Fibroblast of villous mesenchyme (primary cell): ENCODE data around the gene B4GALNT2. TPM values are rescaled to one million over a fixed set of nuclear protein-coding genes. Genes with fewer than 3 reads are reported as not detected.

Experiments
- DNase-seq: peaks from one replicate; pipeline ENCODE4 v3.0.0-alpha.2; 2010; ENCODE audit warnings: low read depth
- H3K4me3 ChIP-seq: 2 replicates; pipeline ENCODE4 v1.5.1; 2011; ENCODE audit warnings: low read depth, mild to moderate bottlenecking, low read length
- CTCF ChIP-seq: IDR thresholded peaks from 2 replicates; pipeline ENCODE4 v1.5.1; 2012; ENCODE audit warnings: low read depth, mild to moderate bottlenecking, low read length; ENCODE audit not compliant: insufficient read depth
- total RNA-seq: library from RNA; depleted of rRNA; stranded (reverse); fragments of >200 nt; gene quantifications from 2 replicates; pipeline ENCODE4 v1.2.3, GENCODE V29; 2012

Gene B4GALNT2
- total RNA-seq, 1 donor, result under 0.01 TPM

- TF ChIP-seq CTCF, result no peak
- H3K4me3 ChIP-seq, result peak within 1 kb of the TSS; percentile 49
- peak; percentile 53 for DNase-seq
Measured at GRCh38 chr17:49210158-49211029, 77.8 kb downstream of the B4GALNT2 start, which contains the start of the genes ABI3 and GNGT2. Gene ABI3 (plus strand): TSS chr17:49210707. CDS start chr17:49210725, 18 bp downstream. Gene GNGT2 (minus strand): TSS chr17:49210574. CDS start chr17:49207422, 3,152 bp downstream.

GRCh38 chr17:49213399-49213798 lies 80.8 kb downstream of the B4GALNT2 start:
- no peak for DNase-seq
- no peak overlapping the region for H3K4me3 ChIP-seq
- no peak for TF ChIP-seq CTCF

GRCh38 chr17:49213847-49214246 lies 81.3 kb downstream of the B4GALNT2 start:
- TF ChIP-seq CTCF, result no peak
- DNase-seq, result no peak
- no peak overlapping the region for H3K4me3 ChIP-seq

- no peak for DNase-seq
- TF ChIP-seq CTCF, result no peak
- H3K4me3 ChIP-seq, result no peak overlapping the region
Measured at GRCh38 chr17:49214676-49215360, 82.2 kb downstream of the B4GALNT2 start.

- no peak for DNase-seq
- TF ChIP-seq CTCF, result no peak
- no peak overlapping the region for H3K4me3 ChIP-seq
Measured at GRCh38 chr17:49216482-49216881, 83.9 kb downstream of the B4GALNT2 start.

GRCh38 chr17:49216953-49217650 lies 84.5 kb downstream of the B4GALNT2 start:
- DNase-seq, result peak; percentile 29
- H3K4me3 ChIP-seq, result no peak overlapping the region
- no peak for TF ChIP-seq CTCF
